ENCODE results near the gene PXYLP1. TPM values are rescaled to one million over a fixed set of nuclear protein-coding genes. Genes with fewer than 3 reads are reported as not detected.
"Not testable (repeated sequence)": the region's sequence is repeated elsewhere in the genome, so short reads cannot be mapped to it uniquely, and the experiment has no call there.

The PXYLP1 gene
- total RNA-seq, 1 experiment from 2014 or later, result 16.3 TPM

DNA sequence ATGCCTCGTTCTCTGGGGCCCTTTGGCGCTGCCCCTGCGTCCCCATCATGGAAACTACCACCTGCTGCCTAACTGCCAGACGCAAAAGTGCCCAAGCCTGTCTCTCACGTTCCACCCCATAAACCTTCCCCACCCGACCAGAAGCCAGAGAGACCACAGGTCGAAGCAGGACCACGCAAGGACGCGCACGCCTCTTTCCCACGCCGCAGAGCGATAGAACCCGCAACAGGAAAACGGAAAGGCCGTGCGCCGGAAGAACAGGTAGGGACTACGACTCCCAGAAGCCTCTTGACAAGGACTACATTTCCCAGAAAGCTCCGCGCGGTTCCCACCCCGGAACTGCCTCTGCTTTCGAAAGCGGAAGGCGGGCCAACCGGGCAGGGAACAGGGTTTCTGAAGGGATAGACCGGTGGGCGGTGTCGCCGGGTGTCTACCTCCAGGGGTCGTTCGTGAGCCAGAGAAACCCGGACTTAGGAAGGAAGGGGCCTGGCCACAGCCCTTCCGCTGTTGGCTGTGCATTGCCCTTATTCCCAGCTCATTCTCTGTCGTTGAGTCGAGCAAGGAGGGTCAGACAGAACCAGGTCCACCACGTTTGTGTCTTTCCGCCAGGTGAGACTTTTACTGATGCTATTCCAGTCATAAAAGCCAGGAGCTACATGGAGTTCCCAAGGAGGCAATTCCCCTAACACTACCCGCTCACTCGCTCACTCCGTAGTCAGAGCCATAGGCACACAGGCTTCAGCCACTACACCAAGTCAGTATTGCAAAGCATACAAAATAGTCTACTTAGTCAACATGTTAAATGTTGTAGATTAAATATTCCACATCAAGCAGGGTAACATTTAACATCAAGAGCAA lies 80.1 kb downstream of the PXYLP1 start:
- TSS peak; percentile 96 for BruUV-seq (replicated peaks)
- Mint-ChIP-seq H3K9me3 (ENCODE audit: low read depth, unreplicated experiment) (no peaks in the 10 kb centered on the region), H3K27ac (ENCODE audit: unreplicated experiment) (peak overlapping the region; percentile 69), H3K4me1 (ENCODE audit: low read depth, unreplicated experiment) (peaks cover 39% of the 10 kb centered on the region), H3K27me3 (ENCODE audit: unreplicated experiment) (peaks cover 21% of the 10 kb centered on the region), H3K36me3 (ENCODE audit: insufficient read depth, unreplicated experiment) (peaks cover 21% of the 10 kb centered on the region), H3K4me3 (ENCODE audit: low read depth, unreplicated experiment) (peak overlapping the region; percentile 81)
- CTCF ChIA-PET, result interaction anchor here (0.7 to 2.5 kb wide), 32 partner anchors 10 to 918 kb away, joined by 3 to 54 read pairs (median 5); partner anchors contain the start of genes PXYLP1, RASA2 and ZBTB38
- intact Hi-C loops (cut with micrococcal nuclease; ENCODE audit: unreplicated experiment), result loop anchor here (1.0 to 2.0 kb wide), 3 partner anchors 49 to 141 kb away; no protein-coding TSS in a partner anchor
- DNase-seq, result peak; percentile 100
- TF ChIP-seq, protein P1, sequence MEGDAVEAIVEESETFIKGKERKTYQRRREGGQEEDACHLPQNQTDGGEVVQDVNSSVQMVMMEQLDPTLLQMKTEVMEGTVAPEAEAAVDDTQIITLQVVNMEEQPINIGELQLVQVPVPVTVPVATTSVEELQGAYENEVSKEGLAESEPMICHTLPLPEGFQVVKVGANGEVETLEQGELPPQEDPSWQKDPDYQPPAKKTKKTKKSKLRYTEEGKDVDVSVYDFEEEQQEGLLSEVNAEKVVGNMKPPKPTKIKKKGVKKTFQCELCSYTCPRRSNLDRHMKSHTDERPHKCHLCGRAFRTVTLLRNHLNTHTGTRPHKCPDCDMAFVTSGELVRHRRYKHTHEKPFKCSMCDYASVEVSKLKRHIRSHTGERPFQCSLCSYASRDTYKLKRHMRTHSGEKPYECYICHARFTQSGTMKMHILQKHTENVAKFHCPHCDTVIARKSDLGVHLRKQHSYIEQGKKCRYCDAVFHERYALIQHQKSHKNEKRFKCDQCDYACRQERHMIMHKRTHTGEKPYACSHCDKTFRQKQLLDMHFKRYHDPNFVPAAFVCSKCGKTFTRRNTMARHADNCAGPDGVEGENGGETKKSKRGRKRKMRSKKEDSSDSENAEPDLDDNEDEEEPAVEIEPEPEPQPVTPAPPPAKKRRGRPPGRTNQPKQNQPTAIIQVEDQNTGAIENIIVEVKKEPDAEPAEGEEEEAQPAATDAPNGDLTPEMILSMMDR (IDR thresholded peaks at IDR 0.05; ENCODE audit: unreplicated experiment), result peak; percentile 82

DNA sequence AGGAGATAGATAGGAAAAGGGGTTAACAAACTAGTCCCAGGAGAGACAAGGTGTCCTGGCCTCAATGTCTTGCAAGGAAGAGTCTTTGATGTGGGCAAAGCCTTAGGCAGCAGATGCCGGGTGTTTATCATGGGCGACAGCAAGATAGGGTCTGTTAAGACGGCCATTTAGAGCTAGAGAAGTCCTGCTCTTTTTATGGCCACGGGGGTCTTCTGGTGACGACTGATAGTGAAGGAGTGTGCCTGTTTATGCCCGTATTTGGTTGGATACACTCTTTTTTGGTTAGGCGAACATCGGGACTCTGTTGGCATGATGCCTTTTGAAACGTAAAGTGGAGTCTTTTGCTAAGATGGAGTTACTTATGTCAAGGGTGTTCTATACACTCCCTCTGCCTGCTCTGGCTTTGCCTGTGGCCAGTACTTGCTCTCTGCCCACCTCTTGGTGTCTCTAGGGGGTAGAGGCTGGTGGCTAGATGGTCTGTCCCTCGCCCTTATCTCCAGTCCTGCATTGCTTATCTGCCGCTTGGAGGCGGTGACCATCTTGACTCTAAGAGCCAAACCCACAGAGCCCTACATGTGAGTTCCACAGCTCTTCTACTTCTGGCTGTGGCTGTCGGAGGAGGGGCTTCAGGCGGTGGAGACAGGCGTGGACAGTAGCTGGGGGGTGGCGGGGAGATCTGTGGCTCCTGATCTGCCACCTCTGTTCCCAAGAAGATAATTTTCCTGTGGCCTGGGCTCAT lies 80.9 kb downstream of the PXYLP1 start:
- TF ChIP-seq, protein P1 (IDR thresholded peaks at IDR 0.05; ENCODE audit: unreplicated experiment), result no peak
- H3K36me3 Mint-ChIP-seq (ENCODE audit: insufficient read depth, unreplicated experiment), result peaks cover 21% of the 10 kb centered on the region
- DNase-seq, result no peak
- H3K27me3 Mint-ChIP-seq (ENCODE audit: unreplicated experiment), result peaks cover 13% of the 10 kb centered on the region
- intact Hi-C loops (cut with micrococcal nuclease; ENCODE audit: unreplicated experiment), result loop anchor here (1.0 to 2.0 kb wide), 2 partner anchors 48 to 129 kb away; no protein-coding TSS in a partner anchor
- no TSS peak for BruUV-seq (replicated peaks)
- H3K4me3 Mint-ChIP-seq (ENCODE audit: low read depth, unreplicated experiment), result peak overlapping the region; percentile 81
- peak overlapping the region; percentile 69 for H3K27ac Mint-ChIP-seq (ENCODE audit: unreplicated experiment)
- H3K9me3 Mint-ChIP-seq (ENCODE audit: low read depth, unreplicated experiment), result no peaks in the 10 kb centered on the region
- peaks cover 39% of the 10 kb centered on the region for H3K4me1 Mint-ChIP-seq (ENCODE audit: low read depth, unreplicated experiment)
- CTCF ChIA-PET, result interaction anchor here (0.7 to 2.5 kb wide), 22 partner anchors 11 to 248 kb away, joined by 3 to 54 read pairs (median 6); partner anchors contain the start of genes RASA2 and ZBTB38

DNA sequence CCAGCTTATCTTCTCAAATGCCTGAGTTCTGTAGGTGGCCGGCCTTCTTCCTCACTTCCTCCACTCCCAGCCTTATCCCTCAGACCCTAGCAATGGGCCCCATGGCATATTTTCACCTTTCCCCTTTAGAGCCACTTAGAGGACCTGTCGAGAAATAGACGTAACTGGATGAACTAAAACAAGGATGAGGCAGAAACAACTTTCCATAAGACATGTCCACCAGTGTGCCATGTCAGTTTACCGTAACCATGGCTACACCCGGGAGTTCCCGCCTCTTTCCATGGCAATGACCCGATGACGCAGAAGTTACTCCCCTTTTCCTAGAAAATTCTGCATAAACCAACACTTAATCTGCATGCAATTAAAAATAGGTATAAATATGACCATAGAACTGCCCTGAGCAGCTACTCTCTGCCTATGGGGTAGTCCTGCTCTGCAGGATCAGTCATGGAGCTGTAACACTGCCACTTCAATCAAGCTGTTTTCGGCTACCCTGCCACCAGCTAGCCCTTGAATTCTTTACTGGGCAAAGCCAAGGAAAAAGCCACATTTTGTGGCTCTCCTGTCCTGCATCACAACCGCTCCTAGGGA lies 81.6 kb downstream of the PXYLP1 start:
- H3K27me3 Mint-ChIP-seq (ENCODE audit: unreplicated experiment), result peaks cover 6% of the 10 kb centered on the region
- TF ChIP-seq, protein P1 (IDR thresholded peaks at IDR 0.05; ENCODE audit: unreplicated experiment), result no peak
- H3K4me3 Mint-ChIP-seq (ENCODE audit: low read depth, unreplicated experiment), result no peak overlapping the region
- H3K4me1 Mint-ChIP-seq (ENCODE audit: low read depth, unreplicated experiment), result peaks cover 37% of the 10 kb centered on the region
- no TSS peak for BruUV-seq (replicated peaks)
- H3K9me3 Mint-ChIP-seq (ENCODE audit: low read depth, unreplicated experiment), result no peaks in the 10 kb centered on the region
- H3K27ac Mint-ChIP-seq (ENCODE audit: unreplicated experiment), result no peak overlapping the region
- no peak for DNase-seq
- H3K36me3 Mint-ChIP-seq (ENCODE audit: insufficient read depth, unreplicated experiment), result peaks cover 21% of the 10 kb centered on the region
- CTCF ChIA-PET, result interaction anchor here (1.0 to 2.8 kb wide), 5 partner anchors 12 to 139 kb away, joined by 3 to 19 read pairs (median 15); partner anchors contain the start of gene ZBTB38
- intact Hi-C loops (cut with micrococcal nuclease; ENCODE audit: unreplicated experiment), result loop anchor here (2.0 kb wide), 1 partner anchor 48 kb away; no protein-coding TSS in a partner anchor

DNA sequence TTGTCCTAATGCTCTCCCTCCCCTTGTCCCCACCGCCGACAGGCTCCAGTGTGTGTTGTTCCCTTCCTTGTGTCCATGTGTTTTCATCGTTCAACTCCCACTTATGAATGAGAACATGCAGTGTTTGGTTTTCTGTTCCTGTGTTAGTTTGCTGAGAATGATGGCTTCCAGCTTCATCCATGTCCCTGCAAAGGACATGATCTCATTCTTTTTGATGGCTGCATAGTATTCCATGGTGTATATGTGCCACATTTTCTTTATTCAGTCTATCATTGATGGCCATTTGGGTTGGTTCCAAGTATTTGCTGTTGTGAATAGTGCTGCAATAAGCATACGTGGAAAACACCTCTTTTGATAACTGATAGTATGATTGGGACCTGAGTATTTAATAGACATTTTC lies 82.8 kb downstream of the PXYLP1 start:
- CTCF ChIA-PET, result interaction anchor here (0.6 to 2.8 kb wide), 5 partner anchors 14 to 1943 kb away, joined by 4 to 9 read pairs (median 6); no protein-coding TSS in a partner anchor
- H3K27me3 Mint-ChIP-seq (ENCODE audit: unreplicated experiment); H3K4me3 Mint-ChIP-seq (ENCODE audit: low read depth, unreplicated experiment); H3K27ac Mint-ChIP-seq (ENCODE audit: unreplicated experiment); DNase-seq; H3K9me3 Mint-ChIP-seq (ENCODE audit: low read depth, unreplicated experiment); intact Hi-C loops (cut with micrococcal nuclease; ENCODE audit: unreplicated experiment); BruUV-seq (replicated peaks): not testable (repeated sequence)
- H3K4me1 Mint-ChIP-seq (ENCODE audit: low read depth, unreplicated experiment), result peaks cover 28% of the 10 kb centered on the region
- peaks cover 21% of the 10 kb centered on the region for H3K36me3 Mint-ChIP-seq (ENCODE audit: insufficient read depth, unreplicated experiment)
